Astrocyte of the cerebellum (primary cell): ENCODE measurements around the gene CAPRIN1.

Experiments used
- DNase-seq: peaks from one replicate; pipeline ENCODE4 v3.0.0-alpha.2; 2011; ENCODE audit warnings: low read depth
- H3K4me3 ChIP-seq: 2 replicates; pipeline ENCODE4 v1.5.1; 2011; ENCODE audit warnings: mild to moderate bottlenecking, low read depth, low read length, moderate library complexity
- CTCF ChIP-seq: IDR thresholded peaks from 2 replicates; pipeline ENCODE4 v1.5.1; 2012; ENCODE audit warnings: low read length, low read depth, moderate library complexity, mild to moderate bottlenecking; ENCODE audit errors: missing control alignments
- in situ Hi-C: cut with HindIII; loops from 2 replicates; pipeline ENCODE4 v1.10.0; 2017; ENCODE audit warnings: low sequenced_read_pairs

The CAPRIN1 gene

GRCh38 chr11:34124885-34125668 lies 73.5 kb downstream of the CAPRIN1 start:
- H3K4me3 ChIP-seq = no peak overlapping the region
- in situ Hi-C loops = no loop called here
- no peak for DNase-seq
- TF ChIP-seq CTCF = no peak

- TF ChIP-seq CTCF = no peak
- no peak overlapping the region for H3K4me3 ChIP-seq
- no peak for DNase-seq
- in situ Hi-C loops = no loop called here
Observed at GRCh38 chr11:34126959-34127848, 75.7 kb downstream of the CAPRIN1 start.

GRCh38 chr11:34128824-34129223 lies 77.3 kb downstream of the CAPRIN1 start:
- in situ Hi-C loops = no loop called here

GRCh38 chr11:34132261-34132965 lies 80.9 kb downstream of the CAPRIN1 start:
- no peak overlapping the region for H3K4me3 ChIP-seq
- DNase-seq = no peak
- no peak for TF ChIP-seq CTCF
- in situ Hi-C loops = no loop called here

More at GRCh38 chr11:34128824-34129223, 77.3 kb downstream of the CAPRIN1 start:
- no peak for DNase-seq
- H3K4me3 ChIP-seq = no peak overlapping the region
- no peak for TF ChIP-seq CTCF

- no peak for DNase-seq
- in situ Hi-C loops = no loop called here
- no peak overlapping the region for H3K4me3 ChIP-seq
- TF ChIP-seq CTCF = no peak
Observed at GRCh38 chr11:34134765-34135164, 83.2 kb downstream of the CAPRIN1 start.

GRCh38 chr11:34135439-34135838 lies 83.9 kb downstream of the CAPRIN1 start:
- H3K4me3 ChIP-seq = no peak overlapping the region
- in situ Hi-C loops = no loop called here
- no peak for DNase-seq
- TF ChIP-seq CTCF = no peak
